Measurements from ENCODE around the gene ZNF410.

- TF ChIP-seq CTCF (IDR thresholded peaks at IDR 0.05; ENCODE audit: insufficient read depth, low read length, poor library complexity, severe bottlenecking) (no peak), EZH2phosphoT487 (conservative IDR thresholded peaks at IDR 0.05; ENCODE audit: low read length) (no peak)
Observed at GRCh38 chr14:73909681-73910080, 23.0 kb downstream of the ZNF410 start.

Data from SU-DHL-6 (cell line).